ENCODE results near the gene PGAM2. TPM values are rescaled to one million over a fixed set of nuclear protein-coding genes. Genes with fewer than 3 reads are reported as not detected.

The PGAM2 gene
- total RNA-seq, 4 donors from 2014 or later, result 3.2 to 3.9 TPM; not detected in 2

- Histone ChIP-seq H3K9me3 (no peaks in the 10 kb centered on the region), H3K36me3 (peaks cover 0 to 100% of the 10 kb centered on the region in 2 donors), H3K4me3 (no peak overlapping the region), H3K27ac (peak overlapping the region in 1 of 4 donors; percentile 13), H3K4me1 (peaks cover 0 to 67% (median 0%) of the 10 kb centered on the region in 3 donors), H3K27me3 (no peaks in the 10 kb centered on the region)
- TF ChIP-seq CTCF (IDR thresholded peaks at IDR 0.05), result no peak
- peak; percentile 14 for TF ChIP-seq POLR2AphosphoS5 (IDR thresholded peaks at IDR 0.05)
- ATAC-seq, result no peak
- WGBS, 2 donors (ENCODE audit: low coverage in 1 of 2), result 50 to 71% methylated on average over 2 to 12 of the region's 41 CpGs
Observed at GRCh38 chr7:44112231-44112996, 47.0 kb upstream of the PGAM2 start.

GRCh38 chr7:44111761-44112160 lies 46.4 kb upstream of the PGAM2 start:
- Histone ChIP-seq H3K4me3 (no peak overlapping the region), H3K4me1 (peaks cover 0 to 73% (median 2%) of the 10 kb centered on the region in 3 donors), H3K27me3 (no peaks in the 10 kb centered on the region), H3K9me3 (no peaks in the 10 kb centered on the region), H3K36me3 (peaks cover 0 to 100% of the 10 kb centered on the region in 2 donors), H3K27ac (peak overlapping the region in 1 of 4 donors; percentile 13)
- no peak for TF ChIP-seq POLR2A (IDR thresholded peaks at IDR 0.05)
- TF ChIP-seq CTCF (IDR thresholded peaks at IDR 0.05), result no peak
- TF ChIP-seq POLR2AphosphoS5 (IDR thresholded peaks at IDR 0.05), result no peak
- no peak for TF ChIP-seq EP300 (IDR thresholded peaks at IDR 0.05)
- ATAC-seq, result no peak
- no CpG with 5 or more reads among the region's 16 CpGs for WGBS, 2 donors (ENCODE audit: low coverage in 1 of 2)

DNA sequence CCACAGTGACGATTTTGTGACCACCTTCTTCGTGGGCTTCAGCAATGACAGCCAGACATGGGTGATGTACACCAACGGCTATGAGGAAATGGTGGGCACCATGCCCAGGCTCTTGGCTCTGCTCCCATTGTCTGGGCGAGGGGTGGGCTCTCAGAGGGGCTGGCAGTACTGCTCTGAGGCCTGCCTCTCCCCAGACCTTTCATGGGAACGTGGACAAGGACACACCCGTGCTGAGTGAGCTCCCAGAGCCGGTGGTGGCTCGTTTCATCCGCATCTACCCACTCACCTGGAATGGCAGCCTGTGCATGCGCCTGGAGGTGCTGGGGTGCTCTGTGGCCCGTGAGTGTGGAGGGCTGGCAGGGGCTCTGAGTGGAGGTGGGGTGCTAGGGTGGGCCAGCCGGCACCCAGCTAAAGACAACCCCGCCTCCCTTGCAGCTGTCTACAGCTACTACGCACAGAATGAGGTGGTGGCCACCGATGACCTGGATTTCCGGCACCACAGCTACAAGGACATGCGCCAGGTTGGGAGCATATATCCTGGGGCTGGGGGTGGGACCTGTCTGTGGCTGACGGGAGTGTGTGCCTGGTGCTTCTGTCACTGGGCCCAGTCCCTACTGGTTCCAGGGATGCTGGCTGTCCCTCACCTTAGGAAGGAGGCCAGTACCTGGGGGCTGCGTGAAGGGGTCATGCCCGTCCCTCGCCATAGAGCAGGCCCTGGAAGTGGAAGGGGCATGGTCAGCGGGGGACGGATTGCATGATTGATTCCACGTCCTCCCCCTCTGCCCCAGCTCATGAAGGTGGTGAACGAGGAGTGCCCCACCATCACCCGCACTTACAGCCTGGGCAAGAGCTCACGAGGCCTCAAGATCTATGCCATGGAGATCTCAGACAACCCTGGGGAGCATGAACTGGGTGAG lies 45.6 kb upstream of the PGAM2 start:
- Histone ChIP-seq H3K27ac (peak overlapping the region in 2 of 4 donors; percentile 51 to 91), H3K27me3 (no peaks in the 10 kb centered on the region), H3K9me3 (no peaks in the 10 kb centered on the region), H3K36me3 (peaks cover 0 to 95% of the 10 kb centered on the region in 2 donors), H3K4me3 (no peak overlapping the region), H3K4me1 (peaks cover 0 to 81% (median 9%) of the 10 kb centered on the region in 3 donors)
- no peak for TF ChIP-seq EP300 (IDR thresholded peaks at IDR 0.05)
- TF ChIP-seq CTCF (IDR thresholded peaks at IDR 0.05), result no peak
- no peak for TF ChIP-seq POLR2A (IDR thresholded peaks at IDR 0.05)
- TF ChIP-seq POLR2AphosphoS5 (IDR thresholded peaks at IDR 0.05), result no peak
- 22 to 80% methylated on average over 4 to 6 of the region's 27 CpGs for WGBS, 2 donors (ENCODE audit: low coverage in 1 of 2)
- no peak for ATAC-seq

- 80% methylated on average over 1 of the region's 18 CpGs; no CpG with 5 or more reads in 1 of the 2 donors for WGBS, 2 donors (ENCODE audit: low coverage in 1 of 2)
- Histone ChIP-seq H3K27ac (peak overlapping the region in 2 of 4 donors; percentile 51 to 91), H3K9me3 (no peaks in the 10 kb centered on the region), H3K36me3 (peaks cover 0 to 85% of the 10 kb centered on the region in 2 donors), H3K4me1 (peaks cover 0 to 88% (median 14%) of the 10 kb centered on the region in 3 donors), H3K4me3 (no peak overlapping the region), H3K27me3 (no peaks in the 10 kb centered on the region)
- TF ChIP-seq EP300 (IDR thresholded peaks at IDR 0.05) (no peak), CTCF (IDR thresholded peaks at IDR 0.05) (no peak), POLR2A (IDR thresholded peaks at IDR 0.05) (no peak), POLR2AphosphoS5 (IDR thresholded peaks at IDR 0.05) (no peak)
- ATAC-seq, result no peak
Observed at GRCh38 chr7:44109991-44110390, 44.6 kb upstream of the PGAM2 start.

Measured in gastroesophageal sphincter (tissue), 4 donors.